K562 (cell line): ENCODE data around the gene CACNA2D4. TPM values are rescaled to one million over a fixed set of nuclear protein-coding genes. Genes with fewer than 3 reads are reported as not detected.

Experiments
- ATAC-seq: fragments of 200-7000 bp; cut with Tn5 transposase; 3 replicates; pipeline ENCODE4 v1.9.1; 2020; ENCODE audit warnings: moderate library complexity
- BruUV-seq: library from RNA; stranded (reverse); fragments of 400-500 nt; replicated peaks from 2 replicates; lab custom pipeline; 2021; lab: Mats Ljungman, UMichigan
- CTCF ChIA-PET: fragments of 300-600 bp; formaldehyde crosslinking; extraction: SDS; loops from one replicate; lab custom pipeline; 2021; ENCODE audit warnings: low intra/inter-chr PET ratio; lab: Yijun Ruan, JAX
- POLR2A ChIA-PET: fragments of 300-600, 350-650 bp; sonication (Branson Sonifier 250); formaldehyde crosslinking; extraction: SDS; loops from one replicate; lab custom pipeline; 2021; ENCODE audit warnings: antibody characterized with exemption, inconsistent platforms; lab: Yijun Ruan, JAX
- DNase-seq, 4 experiments: peaks; one replicate each; pipeline versions ENCODE4 v3.0.0 to v3.0.0-alpha.2; 2011 to 2018; ENCODE audit warnings: low spot score in 3 of 4, mixed read lengths in 3 of 4; ENCODE audit errors: extremely low read depth in 1 of 4
- FAIRE-seq: peaks from 2 replicates; lab custom pipeline; 2011; peaks lifted over from hg19 to GRCh38; lab: Jason Lieb, UNC
- H2AFZ ChIP-seq: 2 replicates; pipeline ENCODE4 v1.6.0; 2011; ENCODE audit warnings: low read depth, low read length, control low read depth, inconsistent platforms
- H3K27ac ChIP-seq: fragments of 200-600 bp; 3 replicates; pipeline ENCODE4 v1.8.0; 2011; ENCODE audit warnings: low read depth, mild to moderate bottlenecking, control low read depth, inconsistent platforms, low read length, moderate library complexity, mixed read lengths; ENCODE audit errors: extremely low read depth
- H3K27me3 ChIP-seq, 2 experiments: fragments of 300-600 bp in 1 of 2; 2 replicates in 1 of 2; 3 replicates in 1 of 2; pipeline versions ENCODE4 v1.6.0 to v1.8.0; 2011; ENCODE audit warnings: inconsistent platforms in 2 of 2, low read length in 2 of 2, mild to moderate bottlenecking in 1 of 2, mixed read lengths in 1 of 2, moderate library complexity in 1 of 2; ENCODE audit not compliant: control insufficient read depth in 2 of 2, insufficient read depth in 2 of 2
- H3K36me3 ChIP-seq: fragments of 300-600 bp; 3 replicates; pipeline ENCODE4 v1.8.0; 2011; ENCODE audit warnings: mild to moderate bottlenecking, low read length, inconsistent platforms; ENCODE audit not compliant: control insufficient read depth, insufficient read depth
- H3K4me1 ChIP-seq, 2 experiments: fragments of 200-600 bp in 1 of 2; replicated peaks in 1 of 2; 2 replicates in 1 of 2; 3 replicates in 1 of 2; pipeline versions ENCODE4 v1.5.1 to v1.8.0; 2011; ENCODE audit warnings: inconsistent platforms in 2 of 2, low read length in 2 of 2, mild to moderate bottlenecking in 1 of 2, mixed read lengths in 1 of 2, moderate library complexity in 1 of 2; ENCODE audit not compliant: control insufficient read depth in 2 of 2, insufficient read depth in 2 of 2
- H3K4me2 ChIP-seq: 2 replicates; pipeline ENCODE4 v1.6.1; 2011; ENCODE audit warnings: low read length, control low read depth, inconsistent platforms, mixed read lengths; ENCODE audit not compliant: insufficient read depth
- H3K4me3 ChIP-seq: fragments of 200-600 bp; sonication (generic), shearing (Covaris generic); 2 replicates; pipeline ENCODE4 v1.5.1; 2016; ENCODE audit warnings: control low read depth, inconsistent platforms
- H3K79me2 ChIP-seq: fragments of 200-600 bp; 3 replicates; pipeline ENCODE4 v1.8.0; 2011; ENCODE audit warnings: low read length, inconsistent platforms; ENCODE audit not compliant: control insufficient read depth, insufficient read depth
- H3K9ac ChIP-seq, 2 experiments: 2 replicates each; pipeline versions ENCODE4 v1.6.0 to v1.6.1; 2011; ENCODE audit warnings: low read depth in 2 of 2, low read length in 2 of 2, control low read depth in 1 of 2, inconsistent platforms in 1 of 2, mild to moderate bottlenecking in 1 of 2, mixed read lengths in 1 of 2; ENCODE audit not compliant: insufficient read depth in 1 of 2
- H3K9me1 ChIP-seq: one replicate; pipeline ENCODE4 v1.6.0; 2011; ENCODE audit warnings: inconsistent platforms, mild to moderate bottlenecking, low read length, moderate library complexity; ENCODE audit not compliant: control insufficient read depth, insufficient read depth
- H3K9me3 ChIP-seq: replicated peaks from 2 replicates; pipeline ENCODE4 v1.5.1; 2011; ENCODE audit warnings: low read depth, low read length, inconsistent platforms; ENCODE audit not compliant: control insufficient read depth, insufficient read depth
- H4K20me1 ChIP-seq: replicated peaks from 2 replicates; pipeline ENCODE4 v1.6.1; 2011; ENCODE audit warnings: low read length, inconsistent platforms, mixed read lengths; ENCODE audit not compliant: control insufficient read depth, insufficient read depth
- ELF1 ChIP-seq: fragments of 200-800 bp; sonication (Bioruptor generic); IDR thresholded peaks from 2 replicates; pipeline ENCODE4 v1.6.1; 2016; ENCODE audit warnings: missing genetic modification characterization, missing compliant biosample characterization
- EP300 ChIP-seq: IDR thresholded peaks from 2 replicates; pipeline ENCODE4 v1.6.1; 2012; ENCODE audit warnings: low read length, improper control_type of control experiment
- HDAC3 ChIP-seq: fragments of 450-650 bp; IDR thresholded peaks from 2 replicates; pipeline ENCODE4 v1.6.1; 2018; ENCODE audit warnings: borderline replicate concordance, mild to moderate bottlenecking, moderate library complexity; ENCODE audit not compliant: partially characterized antibody
- KLF13 ChIP-seq: fragments of 450-650 bp; IDR thresholded peaks from 2 replicates; pipeline ENCODE4 v1.6.1; 2016; ENCODE audit warnings: missing genetic modification characterization, low read depth, mild to moderate bottlenecking, missing compliant biosample characterization, moderate library complexity, borderline replicate concordance
- LEF1 ChIP-seq: fragments of 450-650 bp; IDR thresholded peaks from 2 replicates; pipeline ENCODE4 v1.6.1; 2016; ENCODE audit warnings: mild to moderate bottlenecking
- RB1 ChIP-seq: fragments of 450-650 bp; IDR thresholded peaks from 2 replicates; pipeline ENCODE4 v1.6.1; 2017; ENCODE audit warnings: low read depth, mild to moderate bottlenecking
- RBM39 ChIP-seq: fragments of 200-400 bp; formaldehyde crosslinking; optimal IDR thresholded peaks from 2 replicates; pipeline ENCODE3; 2018; ENCODE audit warnings: low read depth, low read length
- SAP30 ChIP-seq: fragments of 200-600 bp; sonication (generic); IDR thresholded peaks from 2 replicates; pipeline ENCODE4 v1.6.1; 2012; ENCODE audit warnings: borderline replicate concordance, low read depth, mild to moderate bottlenecking, moderate library complexity, low read length, control low read depth, inconsistent platforms; ENCODE audit not compliant: insufficient read depth, poor library complexity, severe bottlenecking
- SETDB1 ChIP-seq: IDR thresholded peaks from one replicate; pipeline ENCODE4 v1.6.1; 2012; ENCODE audit warnings: low read length, control low read depth, inconsistent platforms
- SNIP1 ChIP-seq: fragments of 450-650 bp; IDR thresholded peaks from 2 replicates; pipeline ENCODE4 v1.7.1; 2017; ENCODE audit warnings: low read depth, mild to moderate bottlenecking
- TAF15 ChIP-seq: fragments of 200-400 bp; formaldehyde crosslinking; IDR thresholded peaks from 2 replicates; pipeline ENCODE4 v1.6.1; 2017; ENCODE audit warnings: mild to moderate bottlenecking, low read depth, low read length, moderate library complexity
- ZC3H11A ChIP-seq: IDR thresholded peaks from 2 replicates; pipeline ENCODE4 v1.6.1; 2012; ENCODE audit warnings: low read depth, low read length, improper control_type of control experiment
- ZFP36 ChIP-seq: fragments of 150-350 bp; IDR thresholded peaks from 2 replicates; pipeline ENCODE4 v1.6.1; 2018; ENCODE audit warnings: low read length, low read depth; ENCODE audit not compliant: partially characterized antibody
- ZNF347 ChIP-seq: fragments of 450-650 bp; formaldehyde crosslinking; IDR thresholded peaks from 2 replicates; pipeline ENCODE4 v1.4.0; 2020; ENCODE audit warnings: low read depth, mild to moderate bottlenecking, moderate library complexity
- WGBS: fragments of 100-300 bp; shearing (Covaris generic); methylation state at CpG from one replicate; pipeline ENCODE4 v1.1.6; 2016; ENCODE audit warnings: low coverage, mixed read lengths; ENCODE audit not compliant: insufficient coverage; ENCODE audit errors: missing lambda C conversion rate; 5-methylcytosine and 5-hydroxymethylcytosine counted together
- in situ Hi-C: fragments of 300-500 bp; cut with MboI; formaldehyde crosslinking; loops from 4 replicates; pipeline ENCODE4 v1.15.0; 2018; ENCODE audit warnings: inconsistent platforms, mixed read lengths
- intact Hi-C: fragments of 100-400 bp; cut with micrococcal nuclease; formaldehyde crosslinking; loops from 2 replicates; pipeline ENCODE4 v1.14.2; 2022
- polyA plus RNA-seq, 8 experiments: library from polyadenylated mRNA; depleted of rRNA in 4 of 8; stranded (reverse) in 5 of 8; unstranded in 3 of 8; fragments of >200 nt; fragmentation: Nextera tagmentation in 2 of 8; fragmentation: Illumina TruSeq in 1 of 8; extraction: Ambion mirVana in 2 of 8; extraction: Trizol in 1 of 8; gene quantifications; 2 replicates each; pipeline versions ENCODE4 v1.2.1 to v1.2.3, GENCODE V29; 2011 to 2014; ENCODE audit warnings: inconsistent platforms in 1 of 8, missing spikeins in 1 of 8
- total RNA-seq, 7 experiments: library from RNA; depleted of rRNA in 6 of 7; stranded (reverse); fragments of >200 nt in 6 of 7; fragmentation: Illumina TruSeq in 2 of 7; extraction: Trizol in 2 of 7; gene quantifications; 2 replicates each; pipeline versions ENCODE4 v1.2.1 to v1.2.3, GENCODE V29; 2011 to 2021; ENCODE audit warnings: low replicate concordance in 1 of 7
- TF ChIP-seq, protein P1 (sequence below): sonication (generic); formaldehyde crosslinking; IDR thresholded peaks from 2 replicates; pipeline ENCODE4 v1.8.0; 2023; ENCODE audit warnings: mild to moderate bottlenecking, missing genetic modification reagents
- TF ChIP-seq, protein P2 (sequence below): IDR thresholded peaks from 2 replicates; pipeline ENCODE4 v1.6.1; 2014; ENCODE audit warnings: antibody characterized with exemption
- TF ChIP-seq, protein P3 (sequence below): IDR thresholded peaks from 3 replicates; pipeline ENCODE4 v1.6.1; 2011; ENCODE audit warnings: borderline replicate concordance, mild to moderate bottlenecking; ENCODE audit not compliant: insufficient read length, insufficient read depth
- TF ChIP-seq, protein P4 (sequence below): fragments of 250-450 bp; sonication (Bioruptor Pico); IDR thresholded peaks from 2 replicates; pipeline ENCODE4 v1.4.0; 2020; ENCODE audit warnings: mild to moderate bottlenecking

The CACNA2D4 gene
- total and polyA plus RNA-seq, 9 of the 15 experiments (the other 6 are each of a cell fraction or from before 2014, with no cell fraction given), result 0.04 to 0.69 (median 0.40) TPM; not detected in 3

DNA sequence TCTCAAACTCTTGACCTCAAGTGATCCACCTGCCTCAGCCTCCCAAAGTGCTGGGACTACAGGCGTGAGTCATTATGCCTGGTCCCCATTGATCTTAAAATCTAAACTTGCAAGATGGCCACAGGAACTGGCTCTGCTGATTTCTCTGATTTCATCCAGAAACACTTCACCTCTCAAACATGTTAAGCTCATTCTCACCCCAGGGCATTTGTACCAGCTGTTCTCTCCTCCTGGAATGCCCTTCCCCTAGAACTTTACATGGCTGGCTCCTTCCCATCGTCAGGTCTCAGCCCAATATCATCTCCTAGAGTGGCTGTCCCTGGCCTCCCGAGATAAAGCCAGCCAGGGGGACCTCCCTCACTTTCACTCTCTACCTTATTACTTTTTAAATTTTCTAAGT lies 103.3 kb downstream of the CACNA2D4 start (continued):
- TF ChIP-seq LEF1, result no peak
- TF ChIP-seq, protein P1, sequence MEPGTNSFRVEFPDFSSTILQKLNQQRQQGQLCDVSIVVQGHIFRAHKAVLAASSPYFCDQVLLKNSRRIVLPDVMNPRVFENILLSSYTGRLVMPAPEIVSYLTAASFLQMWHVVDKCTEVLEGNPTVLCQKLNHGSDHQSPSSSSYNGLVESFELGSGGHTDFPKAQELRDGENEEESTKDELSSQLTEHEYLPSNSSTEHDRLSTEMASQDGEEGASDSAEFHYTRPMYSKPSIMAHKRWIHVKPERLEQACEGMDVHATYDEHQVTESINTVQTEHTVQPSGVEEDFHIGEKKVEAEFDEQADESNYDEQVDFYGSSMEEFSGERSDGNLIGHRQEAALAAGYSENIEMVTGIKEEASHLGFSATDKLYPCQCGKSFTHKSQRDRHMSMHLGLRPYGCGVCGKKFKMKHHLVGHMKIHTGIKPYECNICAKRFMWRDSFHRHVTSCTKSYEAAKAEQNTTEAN (CRISPR knock-in tag), result no peak
- TF ChIP-seq SETDB1, result no peak
- no peak for TF ChIP-seq TAF15
- no peak for TF ChIP-seq SAP30
- TF ChIP-seq EP300, result no peak
- no peak for TF ChIP-seq ZNF347 (CRISPR knock-in tag)
- no peak for TF ChIP-seq RBM39
- TF ChIP-seq ZFP36, result peak; percentile 35

DNA sequence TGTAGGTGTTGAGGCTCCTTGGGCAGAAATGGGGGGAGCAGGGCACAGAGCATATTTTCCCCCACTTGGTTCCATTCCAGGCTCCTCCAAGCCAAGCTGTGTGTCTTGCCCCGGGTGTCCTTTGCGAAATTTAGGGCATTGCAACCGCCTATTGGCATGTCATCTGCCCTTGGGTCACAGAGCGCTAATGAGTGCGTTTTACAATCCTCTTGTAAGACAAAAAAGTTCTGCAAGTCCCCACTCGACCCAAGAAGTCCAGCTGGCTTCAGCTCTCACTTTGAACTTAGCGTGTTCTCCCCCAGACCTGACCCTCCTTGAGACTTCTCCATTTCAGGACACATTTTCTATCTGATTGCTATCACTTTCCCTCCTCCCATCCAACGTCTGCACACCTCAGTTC lies 104.2 kb downstream of the CACNA2D4 start:
- FAIRE-seq (no peak), DNase-seq (no peak), ATAC-seq (no peak)
- in situ Hi-C loops, result no loop called here
- Histone ChIP-seq H3K27me3 (peaks cover 14 to 42% of the 10 kb centered on the region in 2 experiments; a peak in 4 of 5 replicates), H3K36me3 (no peaks in the 10 kb centered on the region), H4K20me1 (no peaks in the 10 kb centered on the region; the same call in 1 of the 2 replicates), H3K27ac (no peak overlapping the region), H3K4me2 (no peak overlapping the region), H3K9ac (no peak overlapping the region), H3K9me3 (no peaks in the 10 kb centered on the region), H3K9me1 (no peaks in the 10 kb centered on the region), H3K4me3 (no peak overlapping the region), H3K79me2 (no peaks in the 10 kb centered on the region), H3K4me1 (peaks cover 23 to 30% of the 10 kb centered on the region in 2 experiments), H2AFZ (no peak overlapping the region)
- POLR2A ChIA-PET, result no interaction called here
- CTCF ChIA-PET, result no interaction called here
- intact Hi-C loops, result loop anchor here (10.0 kb wide), 1 partner anchor 101 kb away; the partner anchor contains the start of gene CACNA2D4
- WGBS, result 7% methylated on average over 5 of the region's 8 CpGs
- no TSS peak for BruUV-seq
- TF ChIP-seq, protein P2, sequence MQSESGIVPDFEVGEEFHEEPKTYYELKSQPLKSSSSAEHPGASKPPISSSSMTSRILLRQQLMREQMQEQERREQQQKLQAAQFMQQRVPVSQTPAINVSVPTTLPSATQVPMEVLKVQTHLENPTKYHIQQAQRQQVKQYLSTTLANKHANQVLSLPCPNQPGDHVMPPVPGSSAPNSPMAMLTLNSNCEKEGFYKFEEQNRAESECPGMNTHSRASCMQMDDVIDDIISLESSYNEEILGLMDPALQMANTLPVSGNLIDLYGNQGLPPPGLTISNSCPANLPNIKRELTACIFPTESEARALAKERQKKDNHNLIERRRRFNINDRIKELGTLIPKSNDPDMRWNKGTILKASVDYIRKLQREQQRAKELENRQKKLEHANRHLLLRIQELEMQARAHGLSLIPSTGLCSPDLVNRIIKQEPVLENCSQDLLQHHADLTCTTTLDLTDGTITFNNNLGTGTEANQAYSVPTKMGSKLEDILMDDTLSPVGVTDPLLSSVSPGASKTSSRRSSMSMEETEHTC, result no peak
- no peak for TF ChIP-seq KLF13 (tag)
- TF ChIP-seq, protein P3, sequence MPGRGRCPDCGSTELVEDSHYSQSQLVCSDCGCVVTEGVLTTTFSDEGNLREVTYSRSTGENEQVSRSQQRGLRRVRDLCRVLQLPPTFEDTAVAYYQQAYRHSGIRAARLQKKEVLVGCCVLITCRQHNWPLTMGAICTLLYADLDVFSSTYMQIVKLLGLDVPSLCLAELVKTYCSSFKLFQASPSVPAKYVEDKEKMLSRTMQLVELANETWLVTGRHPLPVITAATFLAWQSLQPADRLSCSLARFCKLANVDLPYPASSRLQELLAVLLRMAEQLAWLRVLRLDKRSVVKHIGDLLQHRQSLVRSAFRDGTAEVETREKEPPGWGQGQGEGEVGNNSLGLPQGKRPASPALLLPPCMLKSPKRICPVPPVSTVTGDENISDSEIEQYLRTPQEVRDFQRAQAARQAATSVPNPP, result no peak
- TF ChIP-seq, protein P4, sequence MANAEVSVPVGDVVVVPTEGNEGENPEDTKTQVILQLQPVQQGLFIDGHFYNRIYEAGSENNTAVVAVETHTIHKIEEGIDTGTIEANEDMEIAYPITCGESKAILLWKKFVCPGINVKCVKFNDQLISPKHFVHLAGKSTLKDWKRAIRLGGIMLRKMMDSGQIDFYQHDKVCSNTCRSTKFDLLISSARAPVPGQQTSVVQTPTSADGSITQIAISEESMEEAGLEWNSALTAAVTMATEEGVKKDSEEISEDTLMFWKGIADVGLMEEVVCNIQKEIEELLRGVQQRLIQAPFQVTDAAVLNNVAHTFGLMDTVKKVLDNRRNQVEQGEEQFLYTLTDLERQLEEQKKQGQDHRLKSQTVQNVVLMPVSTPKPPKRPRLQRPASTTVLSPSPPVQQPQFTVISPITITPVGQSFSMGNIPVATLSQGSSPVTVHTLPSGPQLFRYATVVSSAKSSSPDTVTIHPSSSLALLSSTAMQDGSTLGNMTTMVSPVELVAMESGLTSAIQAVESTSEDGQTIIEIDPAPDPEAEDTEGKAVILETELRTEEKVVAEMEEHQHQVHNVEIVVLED (CRISPR knock-in tag), result no peak
- TF ChIP-seq ZC3H11A, result no peak
- no peak for TF ChIP-seq RB1
- no peak for TF ChIP-seq HDAC3
- no peak for TF ChIP-seq SNIP1
- no peak for TF ChIP-seq ELF1 (tag)
